K562 (cell line): ENCODE results near the gene PIP4K2C. TPM values are rescaled to one million over a fixed set of nuclear protein-coding genes. Genes with fewer than 3 reads are reported as not detected.

Source experiments
- ATAC-seq: fragments of 200-7000 bp; cut with Tn5 transposase; 3 replicates; pipeline ENCODE4 v1.9.1; 2020; ENCODE audit warnings: moderate library complexity
- BruUV-seq: library from RNA; stranded (reverse); fragments of 400-500 nt; replicated peaks from 2 replicates; lab custom pipeline; 2021; lab: Mats Ljungman, UMichigan
- CTCF ChIA-PET: fragments of 300-600 bp; formaldehyde crosslinking; extraction: SDS; loops from one replicate; lab custom pipeline; 2021; ENCODE audit warnings: low intra/inter-chr PET ratio; lab: Yijun Ruan, JAX
- POLR2A ChIA-PET: fragments of 300-600, 350-650 bp; sonication (Branson Sonifier 250); formaldehyde crosslinking; extraction: SDS; loops from one replicate; lab custom pipeline; 2021; ENCODE audit warnings: antibody characterized with exemption, inconsistent platforms; lab: Yijun Ruan, JAX
- DNase-seq, 4 experiments: peaks; one replicate each; pipeline versions ENCODE4 v3.0.0 to v3.0.0-alpha.2; 2011 to 2018; ENCODE audit warnings: low spot score in 3 of 4, mixed read lengths in 3 of 4; ENCODE audit errors: extremely low read depth in 1 of 4
- FAIRE-seq: peaks from 2 replicates; lab custom pipeline; 2011; peaks lifted over from hg19 to GRCh38; lab: Jason Lieb, UNC
- H2AFZ ChIP-seq: 2 replicates; pipeline ENCODE4 v1.6.0; 2011; ENCODE audit warnings: low read depth, low read length, control low read depth, inconsistent platforms
- H3K27ac ChIP-seq: fragments of 200-600 bp; 3 replicates; pipeline ENCODE4 v1.8.0; 2011; ENCODE audit warnings: low read depth, mild to moderate bottlenecking, control low read depth, inconsistent platforms, low read length, moderate library complexity, mixed read lengths; ENCODE audit errors: extremely low read depth
- H3K27me3 ChIP-seq, 2 experiments: fragments of 300-600 bp in 1 of 2; 2 replicates in 1 of 2; 3 replicates in 1 of 2; pipeline versions ENCODE4 v1.6.0 to v1.8.0; 2011; ENCODE audit warnings: inconsistent platforms in 2 of 2, low read length in 2 of 2, mild to moderate bottlenecking in 1 of 2, mixed read lengths in 1 of 2, moderate library complexity in 1 of 2; ENCODE audit not compliant: control insufficient read depth in 2 of 2, insufficient read depth in 2 of 2
- H3K36me3 ChIP-seq: fragments of 300-600 bp; 3 replicates; pipeline ENCODE4 v1.8.0; 2011; ENCODE audit warnings: mild to moderate bottlenecking, low read length, inconsistent platforms; ENCODE audit not compliant: control insufficient read depth, insufficient read depth
- H3K4me1 ChIP-seq, 2 experiments: fragments of 200-600 bp in 1 of 2; replicated peaks in 1 of 2; 2 replicates in 1 of 2; 3 replicates in 1 of 2; pipeline versions ENCODE4 v1.5.1 to v1.8.0; 2011; ENCODE audit warnings: inconsistent platforms in 2 of 2, low read length in 2 of 2, mild to moderate bottlenecking in 1 of 2, mixed read lengths in 1 of 2, moderate library complexity in 1 of 2; ENCODE audit not compliant: control insufficient read depth in 2 of 2, insufficient read depth in 2 of 2
- H3K4me2 ChIP-seq: 2 replicates; pipeline ENCODE4 v1.6.1; 2011; ENCODE audit warnings: low read length, control low read depth, inconsistent platforms, mixed read lengths; ENCODE audit not compliant: insufficient read depth
- H3K4me3 ChIP-seq: fragments of 200-600 bp; sonication (generic), shearing (Covaris generic); 2 replicates; pipeline ENCODE4 v1.5.1; 2016; ENCODE audit warnings: control low read depth, inconsistent platforms
- H3K79me2 ChIP-seq: fragments of 200-600 bp; 3 replicates; pipeline ENCODE4 v1.8.0; 2011; ENCODE audit warnings: low read length, inconsistent platforms; ENCODE audit not compliant: control insufficient read depth, insufficient read depth
- H3K9ac ChIP-seq, 2 experiments: 2 replicates each; pipeline versions ENCODE4 v1.6.0 to v1.6.1; 2011; ENCODE audit warnings: low read depth in 2 of 2, low read length in 2 of 2, control low read depth in 1 of 2, inconsistent platforms in 1 of 2, mild to moderate bottlenecking in 1 of 2, mixed read lengths in 1 of 2; ENCODE audit not compliant: insufficient read depth in 1 of 2
- H3K9me1 ChIP-seq: one replicate; pipeline ENCODE4 v1.6.0; 2011; ENCODE audit warnings: inconsistent platforms, mild to moderate bottlenecking, low read length, moderate library complexity; ENCODE audit not compliant: control insufficient read depth, insufficient read depth
- H3K9me3 ChIP-seq: replicated peaks from 2 replicates; pipeline ENCODE4 v1.5.1; 2011; ENCODE audit warnings: low read depth, low read length, inconsistent platforms; ENCODE audit not compliant: control insufficient read depth, insufficient read depth
- H4K20me1 ChIP-seq: replicated peaks from 2 replicates; pipeline ENCODE4 v1.6.1; 2011; ENCODE audit warnings: low read length, inconsistent platforms, mixed read lengths; ENCODE audit not compliant: control insufficient read depth, insufficient read depth
- BRCA1 ChIP-seq, 2 experiments: fragments of 450-650 bp in 1 of 2; sonication (generic) in 1 of 2; formaldehyde crosslinking in 1 of 2; IDR thresholded peaks; 2 replicates each; pipeline versions ENCODE4 v1.5.0 to v1.6.1; 2017 to 2020; ENCODE audit warnings: mild to moderate bottlenecking in 1 of 2, missing genetic modification reagents in 1 of 2
- COPS2 ChIP-seq: fragments of 450-650 bp; conservative IDR thresholded peaks from 2 replicates; pipeline ENCODE4 v1.6.1; 2016; ENCODE audit warnings: mild to moderate bottlenecking, moderate library complexity
- POLR2G ChIP-seq: fragments of 200-400 bp; formaldehyde crosslinking; IDR thresholded peaks from 2 replicates; pipeline ENCODE4 v1.6.1; 2017; ENCODE audit warnings: low read depth, mild to moderate bottlenecking, antibody characterized with exemption, low read length, moderate library complexity
- WGBS: fragments of 100-300 bp; shearing (Covaris generic); methylation state at CpG from one replicate; pipeline ENCODE4 v1.1.6; 2016; ENCODE audit warnings: low coverage, mixed read lengths; ENCODE audit not compliant: insufficient coverage; ENCODE audit errors: missing lambda C conversion rate; 5-methylcytosine and 5-hydroxymethylcytosine counted together
- in situ Hi-C: fragments of 300-500 bp; cut with MboI; formaldehyde crosslinking; loops from 4 replicates; pipeline ENCODE4 v1.15.0; 2018; ENCODE audit warnings: inconsistent platforms, mixed read lengths
- intact Hi-C: fragments of 100-400 bp; cut with micrococcal nuclease; formaldehyde crosslinking; loops from 2 replicates; pipeline ENCODE4 v1.14.2; 2022
- polyA plus RNA-seq, 8 experiments: library from polyadenylated mRNA; depleted of rRNA in 4 of 8; stranded (reverse) in 5 of 8; unstranded in 3 of 8; fragments of >200 nt; fragmentation: Nextera tagmentation in 2 of 8; fragmentation: Illumina TruSeq in 1 of 8; extraction: Ambion mirVana in 2 of 8; extraction: Trizol in 1 of 8; gene quantifications; 2 replicates each; pipeline versions ENCODE4 v1.2.1 to v1.2.3, GENCODE V29; 2011 to 2014; ENCODE audit warnings: inconsistent platforms in 1 of 8, missing spikeins in 1 of 8
- total RNA-seq, 7 experiments: library from RNA; depleted of rRNA in 6 of 7; stranded (reverse); fragments of >200 nt in 6 of 7; fragmentation: Illumina TruSeq in 2 of 7; extraction: Trizol in 2 of 7; gene quantifications; 2 replicates each; pipeline versions ENCODE4 v1.2.1 to v1.2.3, GENCODE V29; 2011 to 2021; ENCODE audit warnings: low replicate concordance in 1 of 7

The PIP4K2C gene
- total and polyA plus RNA-seq, 9 of the 15 experiments (the other 6 are each of a cell fraction or from before 2014, with no cell fraction given): 9.0 to 41.4 (median 18.3) TPM

DNA sequence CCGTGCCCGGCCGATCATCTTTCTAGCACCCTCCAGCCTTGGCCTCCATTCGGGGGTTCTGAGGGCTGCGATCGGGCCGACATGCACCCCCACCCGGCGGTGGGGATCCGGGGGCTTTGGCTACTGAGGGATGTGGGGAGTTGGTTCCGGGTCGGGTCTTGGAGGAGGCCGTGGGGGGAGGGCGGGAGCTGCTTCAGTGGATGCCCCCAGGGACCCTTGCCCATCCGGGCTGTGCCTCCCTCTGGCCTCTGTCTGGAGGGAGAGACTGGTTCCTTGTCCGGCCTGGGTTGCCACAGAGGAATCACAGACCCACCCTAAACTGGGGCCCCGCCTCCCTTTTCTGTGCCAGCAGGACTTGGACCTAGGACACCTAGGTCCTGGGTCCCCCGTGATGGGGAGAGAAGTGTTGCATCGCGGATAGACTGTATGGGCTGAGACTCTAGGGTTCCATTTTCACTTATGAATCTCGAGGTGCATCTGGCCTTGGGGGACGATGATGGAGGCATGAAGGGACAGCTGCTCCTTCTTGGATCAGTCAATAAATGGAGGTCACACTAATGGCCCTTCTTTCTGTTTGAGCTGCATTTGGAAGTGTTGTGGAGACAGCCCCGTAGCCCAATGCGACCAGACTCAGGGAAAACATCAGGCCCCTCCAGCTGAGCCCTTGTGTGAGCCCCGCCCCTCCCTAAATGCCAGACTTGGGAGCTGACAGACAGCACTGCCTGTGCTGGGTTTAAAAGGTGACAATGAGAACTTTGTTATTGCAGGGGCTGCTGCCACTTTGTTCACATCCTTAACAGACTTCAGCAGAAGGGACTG lies 14.2 kb downstream of the PIP4K2C start:
- no TSS peak for BruUV-seq
- Histone ChIP-seq H3K4me2 (peak overlapping the region; percentile 7; the same call in 1 of the 2 replicates), H3K9me1 (no peaks in the 10 kb centered on the region), H2AFZ (no peak overlapping the region), H3K27me3 (no peaks in the 10 kb centered on the region), H3K4me3 (no peak overlapping the region), H3K9me3 (no peaks in the 10 kb centered on the region), H3K27ac (no peak overlapping the region)
- DNase-seq (no peak), ATAC-seq (no peak), FAIRE-seq (peak; percentile 65)
- in situ Hi-C loops (no loop called here), intact Hi-C loops (no loop called here)
- POLR2A ChIA-PET: interaction anchor here (0.9 to 2.1 kb wide), 7 partner anchors 12 to 85 kb away, joined by 3 to 9 read pairs (median 4); partner anchors contain the start of genes DDIT3 and PIP4K2C
- CTCF ChIA-PET: no interaction called here
- 0 out of 2 replicates have a peak, but pooled peaks have one; percentile 1 for TF ChIP-seq POLR2G
- no peak for TF ChIP-seq COPS2
- TF ChIP-seq BRCA1 (IDR thresholded peaks at IDR 0.05): no peak
- TF ChIP-seq BRCA1 (CRISPR knock-in tag; IDR thresholded peaks at IDR 0.05): no peak
- TF ChIP-seq, all 486 proteins: peak for 1
- WGBS: 59% methylated on average over 18 of the region's 25 CpGs
- H3K4me1 ChIP-seq: peaks cover 21 to 26% of the 10 kb centered on the region in 2 experiments
- no peaks in the 10 kb centered on the region for H3K79me2 ChIP-seq
- peaks cover 26% of the 10 kb centered on the region; the same call in 2 of the 3 replicates for H3K36me3 ChIP-seq
- H4K20me1 ChIP-seq: no peaks in the 10 kb centered on the region
- H3K9ac ChIP-seq: peak overlapping the region in 1 of 2 experiments; percentile 4; a peak in 1 of 4 replicates
